Right lobe of liver (tissue), 4 donors: ENCODE results near the gene RARB.

ENCODE experiments used
- CTCF ChIP-seq, 4 donors: fragments of 200-600 bp in 3 of 4; fragments of 450-650 bp in 1 of 4; IDR thresholded peaks; one replicate each; pipeline versions ENCODE4 v1.5.1 to v1.8.0; 2016 to 2022; ENCODE audit warnings: antibody characterized with exemption in 4 of 4, mild to moderate bottlenecking in 2 of 4
- POLR2A ChIP-seq: fragments of 450-650 bp; IDR thresholded peaks from one replicate; pipeline ENCODE4 v1.6.1; 2017; ENCODE audit warnings: antibody characterized with exemption, mild to moderate bottlenecking
- donor health status: DM: no; HTN: no; CAD: no.
- donor health status: DM: no; HTN: no; CAD: no.
- donor health status: DM: no; HTN: yes; CAD: no.

- TF ChIP-seq CTCF (IDR thresholded peaks at IDR 0.05) (no peak), POLR2A (no peak)
Measured at GRCh38 chr3:25378786-25379311, 49.2 kb upstream of the RARB start.
